ENCODE measurements around the gene MMP2.

The MMP2 gene

GRCh38 chr16:55526441-55526840, 47.4 kb downstream of the MMP2 start:
- H2AFZ ChIP-seq (ENCODE audit: low read length) = no peak overlapping the region
- no peak overlapping the region for H3K4me3 ChIP-seq (ENCODE audit: low read length)
- no peak for TF ChIP-seq EZH2phosphoT487 (IDR thresholded peaks at IDR 0.05; ENCODE audit: low read length)
- TF ChIP-seq CTCF (IDR thresholded peaks at IDR 0.05; ENCODE audit: low read length) = no peak
- no peak for TF ChIP-seq EZH2 (optimal IDR thresholded peaks at IDR 0.05; ENCODE audit: low read depth, low read length)
- no peaks in the 10 kb centered on the region for H3F3A ChIP-seq (ENCODE audit: insufficient read depth, low read length)
- no peaks in the 10 kb centered on the region for H3K27me3 ChIP-seq (replicated peaks; ENCODE audit: insufficient read depth, low read length)
- H3K9ac ChIP-seq (ENCODE audit: low read length) = no peak overlapping the region
- DNase-seq = no peak
- no peaks in the 10 kb centered on the region for H3K9me3 ChIP-seq (replicated peaks; ENCODE audit: insufficient read depth, low read length)
- H3K79me2 ChIP-seq (ENCODE audit: low read length) = no peaks in the 10 kb centered on the region
- no peak overlapping the region for H3K27ac ChIP-seq (ENCODE audit: low read length)
- H4K20me1 ChIP-seq (ENCODE audit: insufficient read depth, low read length) = no peaks in the 10 kb centered on the region
- no peaks in the 10 kb centered on the region for H3K36me3 ChIP-seq (replicated peaks; ENCODE audit: insufficient read depth, low read length)
- no peaks in the 10 kb centered on the region for H3K4me1 ChIP-seq (ENCODE audit: low read length)
- no peak overlapping the region for H3K4me2 ChIP-seq (ENCODE audit: low read depth, low read length)
- H3K9me2 ChIP-seq (replicated peaks; ENCODE audit: insufficient read depth, low read length) = no peaks in the 10 kb centered on the region

- Histone ChIP-seq H3K9ac (ENCODE audit: low read length) (no peak overlapping the region), H3K36me3 (replicated peaks; ENCODE audit: insufficient read depth, low read length) (no peaks in the 10 kb centered on the region), H3K27ac (ENCODE audit: low read length) (no peak overlapping the region), H3K4me3 (ENCODE audit: low read length) (no peak overlapping the region), H3K9me2 (replicated peaks; ENCODE audit: insufficient read depth, low read length) (no peaks in the 10 kb centered on the region), H3K4me2 (ENCODE audit: low read depth, low read length) (no peak overlapping the region), H3K4me1 (ENCODE audit: low read length) (no peaks in the 10 kb centered on the region), H3F3A (ENCODE audit: insufficient read depth, low read length) (no peaks in the 10 kb centered on the region), H3K79me2 (ENCODE audit: low read length) (no peaks in the 10 kb centered on the region), H3K9me3 (replicated peaks; ENCODE audit: insufficient read depth, low read length) (no peaks in the 10 kb centered on the region), H2AFZ (ENCODE audit: low read length) (no peak overlapping the region), H4K20me1 (ENCODE audit: insufficient read depth, low read length) (no peaks in the 10 kb centered on the region), H3K27me3 (replicated peaks; ENCODE audit: insufficient read depth, low read length) (no peaks in the 10 kb centered on the region)
- no peak for DNase-seq
- TF ChIP-seq CTCF (IDR thresholded peaks at IDR 0.05; ENCODE audit: low read length) (no peak), EZH2phosphoT487 (IDR thresholded peaks at IDR 0.05; ENCODE audit: low read length) (no peak), EZH2 (optimal IDR thresholded peaks at IDR 0.05; ENCODE audit: low read depth, low read length) (no peak)
These were observed 48.9 kb downstream of the MMP2 start for GRCh38 chr16:55527885-55528284.

- no peaks in the 10 kb centered on the region for H4K20me1 ChIP-seq (ENCODE audit: insufficient read depth, low read length)
- no peaks in the 10 kb centered on the region for H3F3A ChIP-seq (ENCODE audit: insufficient read depth, low read length)
- no peaks in the 10 kb centered on the region for H3K9me2 ChIP-seq (replicated peaks; ENCODE audit: insufficient read depth, low read length)
- H3K79me2 ChIP-seq (ENCODE audit: low read length) = no peaks in the 10 kb centered on the region
- H2AFZ ChIP-seq (ENCODE audit: low read length) = no peak overlapping the region
- H3K27ac ChIP-seq (ENCODE audit: low read length) = no peak overlapping the region
- no peak for DNase-seq
- TF ChIP-seq EZH2 (optimal IDR thresholded peaks at IDR 0.05; ENCODE audit: low read depth, low read length) (no peak), EZH2phosphoT487 (IDR thresholded peaks at IDR 0.05; ENCODE audit: low read length) (no peak), CTCF (IDR thresholded peaks at IDR 0.05; ENCODE audit: low read length) (no peak)
- H3K9me3 ChIP-seq (replicated peaks; ENCODE audit: insufficient read depth, low read length) = no peaks in the 10 kb centered on the region
- no peak overlapping the region for H3K4me3 ChIP-seq (ENCODE audit: low read length)
- no peaks in the 10 kb centered on the region for H3K27me3 ChIP-seq (replicated peaks; ENCODE audit: insufficient read depth, low read length)
- no peaks in the 10 kb centered on the region for H3K4me1 ChIP-seq (ENCODE audit: low read length)
- H3K36me3 ChIP-seq (replicated peaks; ENCODE audit: insufficient read depth, low read length) = no peaks in the 10 kb centered on the region
- no peak overlapping the region for H3K4me2 ChIP-seq (ENCODE audit: low read depth, low read length)
- no peak overlapping the region for H3K9ac ChIP-seq (ENCODE audit: low read length)
These were observed 50.0 kb downstream of the MMP2 start for GRCh38 chr16:55529018-55529417.
